GM18526 (cell line): ENCODE measurements around the gene STRA6.

Source experiments
- POLR2A ChIP-seq: IDR thresholded peaks from 3 replicates; pipeline ENCODE4 v1.6.1; 2011; ENCODE audit not compliant: insufficient read length; ENCODE audit errors: extremely low read depth

The STRA6 gene

GRCh38 chr15:74141591-74141990 is 61.0 kb downstream of the STRA6 start:
- no peak for TF ChIP-seq POLR2A

- no peak for TF ChIP-seq POLR2A
Observed at GRCh38 chr15:74138642-74139041, 63.9 kb downstream of the STRA6 start.

GRCh38 chr15:74137537-74137894 is 65.1 kb downstream of the STRA6 start:
- TF ChIP-seq POLR2A = no peak

- TF ChIP-seq POLR2A = no peak
Observed at GRCh38 chr15:74136814-74137536, 65.6 kb downstream of the STRA6 start.

GRCh38 chr15:74136540-74136813 is 66.1 kb downstream of the STRA6 start:
- TF ChIP-seq POLR2A = no peak

- TF ChIP-seq POLR2A = no peak
Observed at GRCh38 chr15:74135041-74135565, 67.5 kb downstream of the STRA6 start.

- no peak for TF ChIP-seq POLR2A
Observed at GRCh38 chr15:74134387-74135027, 68.1 kb downstream of the STRA6 start.

- TF ChIP-seq POLR2A = no peak
Observed at GRCh38 chr15:74133694-74134386, 68.7 kb downstream of the STRA6 start.

GRCh38 chr15:74132681-74133651 is 69.6 kb downstream of the STRA6 start:
- no peak for TF ChIP-seq POLR2A

GRCh38 chr15:74131628-74132413 is 70.8 kb downstream of the STRA6 start:
- no peak for TF ChIP-seq POLR2A

- TF ChIP-seq POLR2A = no peak
Observed at GRCh38 chr15:74130849-74131627, 71.5 kb downstream of the STRA6 start.

GRCh38 chr15:74130155-74130848 is 72.3 kb downstream of the STRA6 start, which contains the start of gene ISLR2:
Gene ISLR2, plus strand, starts transcription at chr15:74130586. Its CDS starts 2,169 bp downstream, at chr15:74132755.
- no peak for TF ChIP-seq POLR2A

GRCh38 chr15:74129586-74130154 is 72.9 kb downstream of the STRA6 start:
- TF ChIP-seq POLR2A = no peak
